Neuron (in vitro differentiated cells): ENCODE measurements around the gene TAF1D.

Experiments used
- H2AFZ ChIP-seq: one replicate; pipeline ENCODE4 v1.6.1; 2013; ENCODE audit warnings: low read depth, mild to moderate bottlenecking, inconsistent platforms, low read length, moderate library complexity
- H3K27me3 ChIP-seq: one replicate; pipeline ENCODE4 v1.6.1; 2013; ENCODE audit warnings: low read length; ENCODE audit not compliant: insufficient read depth
- H3K36me3 ChIP-seq: one replicate; pipeline ENCODE4 v1.6.1; 2013; ENCODE audit warnings: low read length; ENCODE audit not compliant: insufficient read depth
- H3K4me1 ChIP-seq: one replicate; pipeline ENCODE4 v1.6.1; 2013; ENCODE audit warnings: low read length; ENCODE audit not compliant: insufficient read depth
- H3K4me3 ChIP-seq: 2 replicates; pipeline ENCODE4 v1.5.1; 2013; ENCODE audit warnings: mild to moderate bottlenecking, low read length, moderate library complexity
- H3K9me3 ChIP-seq: one replicate; pipeline ENCODE4 v1.6.1; 2013; ENCODE audit warnings: low read length

TAF1D gene

DNA sequence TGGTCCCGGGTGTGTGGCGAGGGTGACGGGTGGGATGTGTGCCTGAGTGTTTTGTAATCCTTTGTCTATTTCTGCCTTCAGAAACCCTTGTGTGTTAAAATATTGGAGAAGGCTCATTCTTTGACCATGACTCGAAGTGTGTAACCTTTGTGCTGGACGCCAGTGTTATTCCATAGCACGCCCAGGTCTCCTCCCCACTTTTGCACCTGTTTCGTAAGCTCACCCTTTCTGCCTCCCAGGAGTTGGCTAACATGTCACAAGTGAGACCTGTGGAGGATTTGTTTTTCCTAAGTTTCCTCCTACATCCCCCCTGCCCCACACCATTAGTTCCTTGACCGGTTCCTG is 559 bp upstream of the TAF1D start:
- Histone ChIP-seq H3K9me3 (no peaks in the 10 kb centered on the region), H3K4me1 (peaks cover 29% of the 10 kb centered on the region), H3K4me3 (peak overlapping the region; percentile 96), H3K36me3 (peaks cover 35% of the 10 kb centered on the region), H3K27me3 (no peaks in the 10 kb centered on the region), H2AFZ (peak overlapping the region; percentile 89)

DNA sequence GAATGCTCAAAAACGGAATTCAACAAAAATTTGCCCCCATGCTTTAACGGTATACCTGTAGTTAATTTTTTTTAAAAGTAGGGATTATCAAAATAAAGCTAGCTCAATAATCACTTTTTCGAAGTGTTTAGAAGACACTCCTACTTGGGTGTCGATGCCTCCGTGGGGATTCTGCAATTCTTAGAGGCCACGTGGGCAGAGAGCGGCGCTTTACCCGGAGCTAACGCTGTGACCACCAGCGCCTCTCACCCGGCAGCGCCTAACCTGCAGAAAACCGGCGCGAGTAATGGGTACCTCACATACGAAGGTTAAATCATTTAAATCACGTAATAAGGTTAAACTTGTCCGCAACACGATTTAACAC is 583 bp downstream of the TAF1D start:
- H3K36me3 ChIP-seq: peaks cover 46% of the 10 kb centered on the region
- peak overlapping the region; percentile 96 for H3K4me3 ChIP-seq
- no peaks in the 10 kb centered on the region for H3K27me3 ChIP-seq
- peaks cover 29% of the 10 kb centered on the region for H3K4me1 ChIP-seq
- H3K9me3 ChIP-seq: no peaks in the 10 kb centered on the region
- peak overlapping the region; percentile 2 for H2AFZ ChIP-seq

- H3K4me1 ChIP-seq: peaks cover 29% of the 10 kb centered on the region
- no peak overlapping the region for H2AFZ ChIP-seq
- H3K9me3 ChIP-seq: no peaks in the 10 kb centered on the region
- H3K36me3 ChIP-seq: peaks cover 51% of the 10 kb centered on the region
- H3K27me3 ChIP-seq: no peaks in the 10 kb centered on the region
- peak overlapping the region; percentile 96 for H3K4me3 ChIP-seq
Measured at GRCh38 chr11:93740031-93740729, 1.1 kb downstream of the TAF1D start.

GRCh38 chr11:93738647-93739081 is 2.6 kb downstream of the TAF1D start:
- Histone ChIP-seq H3K36me3 (peaks cover 63% of the 10 kb centered on the region), H2AFZ (no peak overlapping the region), H3K9me3 (no peaks in the 10 kb centered on the region), H3K4me1 (peaks cover 29% of the 10 kb centered on the region), H3K4me3 (peak overlapping the region; percentile 96), H3K27me3 (no peaks in the 10 kb centered on the region)

DNA sequence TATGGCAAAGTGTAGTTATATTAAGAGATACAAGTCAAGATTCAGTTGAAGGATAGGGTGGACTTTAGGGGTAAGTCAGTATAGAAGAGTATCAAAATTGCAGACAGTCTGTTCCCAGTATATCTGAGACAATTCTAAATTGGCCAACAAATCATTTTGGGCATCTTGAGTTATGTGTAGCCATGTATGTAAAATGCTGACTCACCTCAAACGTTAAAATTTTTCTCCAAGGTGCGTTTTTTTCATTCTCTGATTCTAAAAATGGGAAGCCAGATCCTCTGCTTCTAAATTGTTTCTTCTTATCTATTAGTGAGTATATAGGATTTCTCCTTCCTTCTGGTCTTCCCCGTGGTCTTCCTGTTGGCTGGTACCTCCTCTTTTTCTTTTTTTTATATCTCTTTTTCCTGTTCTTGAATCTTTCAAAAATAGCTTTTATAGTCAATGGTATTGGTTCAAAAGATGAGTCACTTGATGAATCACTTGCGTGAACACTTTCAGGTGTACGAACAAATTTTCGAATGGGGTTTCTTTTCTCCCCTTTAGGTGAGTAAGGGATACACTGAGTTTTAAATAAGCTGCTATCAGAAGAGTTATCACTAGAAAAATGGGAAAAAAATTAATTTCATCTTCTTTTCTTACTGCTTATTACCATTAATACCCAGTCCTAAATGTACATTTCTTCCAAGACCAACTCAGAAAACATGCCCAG is 3.2 kb downstream of the TAF1D start:
- Histone ChIP-seq H3K36me3 (peaks cover 64% of the 10 kb centered on the region), H3K4me1 (peaks cover 29% of the 10 kb centered on the region), H3K4me3 (no peak overlapping the region), H2AFZ (no peak overlapping the region), H3K9me3 (no peaks in the 10 kb centered on the region), H3K27me3 (no peaks in the 10 kb centered on the region)

GRCh38 chr11:93736129-93736528 is 5.2 kb downstream of the TAF1D start:
- Histone ChIP-seq H3K4me3 (no peak overlapping the region), H3K4me1 (peaks cover 27% of the 10 kb centered on the region), H3K9me3 (no peaks in the 10 kb centered on the region), H2AFZ (no peak overlapping the region), H3K36me3 (peaks cover 83% of the 10 kb centered on the region), H3K27me3 (no peaks in the 10 kb centered on the region)

DNA sequence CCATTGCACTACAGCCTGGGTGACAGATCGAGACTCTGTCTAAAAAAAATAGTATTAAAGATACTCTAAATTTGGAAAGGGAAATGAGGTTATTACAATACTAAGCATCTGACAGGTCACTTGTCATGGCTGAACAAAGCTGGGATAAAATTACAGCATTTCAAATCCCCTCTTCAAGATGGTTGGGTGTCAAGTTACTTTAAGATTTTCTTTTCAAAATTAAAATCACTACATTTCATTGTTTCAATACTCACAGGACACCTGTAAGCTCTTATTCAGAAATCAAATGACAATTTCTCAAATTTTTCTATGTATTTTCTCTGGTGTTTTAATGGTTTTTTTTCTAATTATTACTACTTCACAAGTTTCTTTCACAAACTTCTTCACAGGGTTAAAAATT is 5.7 kb downstream of the TAF1D start:
- Histone ChIP-seq H3K9me3 (no peaks in the 10 kb centered on the region), H3K4me3 (no peak overlapping the region), H3K27me3 (no peaks in the 10 kb centered on the region), H3K4me1 (peaks cover 27% of the 10 kb centered on the region), H2AFZ (no peak overlapping the region), H3K36me3 (peaks cover 88% of the 10 kb centered on the region)

DNA sequence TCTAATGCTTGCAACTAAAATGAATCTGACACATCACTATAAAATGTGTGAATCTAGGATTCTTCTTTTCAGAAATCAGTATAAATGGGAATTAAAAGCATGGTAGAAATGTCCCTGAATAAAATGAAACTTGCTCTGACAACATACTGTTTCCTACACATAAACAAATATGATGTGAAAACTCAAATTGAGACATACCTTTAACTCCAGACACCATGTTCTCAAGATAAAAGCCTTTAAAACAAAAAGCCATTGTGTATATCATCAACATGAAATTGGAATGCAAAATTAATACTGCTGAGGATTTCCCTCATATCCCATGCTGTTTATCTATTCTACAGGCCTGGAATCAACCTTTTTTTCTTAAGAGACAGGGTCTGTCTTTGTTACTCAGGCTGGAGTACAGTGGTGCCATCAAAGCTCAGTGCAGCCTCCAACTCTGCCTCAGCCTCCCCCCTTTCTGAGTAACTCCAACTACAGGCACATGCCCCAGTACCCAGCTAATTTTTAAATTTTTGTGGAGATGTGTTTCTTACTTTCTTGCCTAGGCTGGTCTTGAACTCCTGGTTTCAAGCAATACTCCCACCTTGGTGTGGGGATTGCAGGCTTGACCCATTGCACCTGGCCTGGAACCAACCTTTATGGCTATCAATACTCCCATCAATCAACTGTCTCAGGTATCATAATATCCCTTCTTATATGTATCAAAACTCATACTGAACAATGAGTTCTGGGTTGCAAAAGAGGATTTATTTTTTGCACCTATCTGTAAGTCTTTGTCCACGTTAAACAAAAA is 6.7 kb downstream of the TAF1D start:
- H3K36me3 ChIP-seq: peaks cover 96% of the 10 kb centered on the region
- H3K4me3 ChIP-seq: no peak overlapping the region

DNA sequence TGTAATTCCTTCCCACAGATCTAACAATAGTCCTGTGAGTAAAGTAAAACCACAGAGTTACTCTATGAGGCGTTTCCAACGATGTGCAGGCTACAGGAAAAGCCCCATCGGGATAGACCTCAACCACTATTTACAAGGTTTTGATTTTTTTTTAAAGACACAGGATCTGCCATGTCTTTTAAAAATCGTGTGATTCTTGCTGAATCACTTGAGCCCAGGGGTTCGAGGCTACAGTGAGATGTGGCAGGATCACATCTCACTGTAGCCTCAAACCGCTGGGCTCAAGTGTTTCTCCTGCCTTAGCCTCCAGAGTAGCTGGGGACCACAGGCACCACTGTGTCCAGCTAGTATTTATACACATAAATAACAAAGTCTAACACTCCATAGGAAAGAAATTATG is 7.8 kb downstream of the TAF1D start:
- Histone ChIP-seq H3K9me3 (no peaks in the 10 kb centered on the region), H3K36me3 (peaks cover 99% of the 10 kb centered on the region), H3K4me1 (peaks cover 8% of the 10 kb centered on the region), H3K27me3 (no peaks in the 10 kb centered on the region), H3K4me3 (no peak overlapping the region), H2AFZ (no peak overlapping the region)

More for the DNA sequence above, 6.7 kb downstream of the TAF1D start:
- no peaks in the 10 kb centered on the region for H3K27me3 ChIP-seq
- H3K4me1 ChIP-seq: peaks cover 19% of the 10 kb centered on the region
- no peak overlapping the region for H2AFZ ChIP-seq
- no peaks in the 10 kb centered on the region for H3K9me3 ChIP-seq

GRCh38 chr11:93732237-93732892 is 8.9 kb downstream of the TAF1D start:
- Histone ChIP-seq H2AFZ (no peak overlapping the region), H3K4me3 (no peak overlapping the region), H3K9me3 (no peaks in the 10 kb centered on the region), H3K4me1 (no peaks in the 10 kb centered on the region), H3K27me3 (no peaks in the 10 kb centered on the region), H3K36me3 (peaks cover 99% of the 10 kb centered on the region)

DNA sequence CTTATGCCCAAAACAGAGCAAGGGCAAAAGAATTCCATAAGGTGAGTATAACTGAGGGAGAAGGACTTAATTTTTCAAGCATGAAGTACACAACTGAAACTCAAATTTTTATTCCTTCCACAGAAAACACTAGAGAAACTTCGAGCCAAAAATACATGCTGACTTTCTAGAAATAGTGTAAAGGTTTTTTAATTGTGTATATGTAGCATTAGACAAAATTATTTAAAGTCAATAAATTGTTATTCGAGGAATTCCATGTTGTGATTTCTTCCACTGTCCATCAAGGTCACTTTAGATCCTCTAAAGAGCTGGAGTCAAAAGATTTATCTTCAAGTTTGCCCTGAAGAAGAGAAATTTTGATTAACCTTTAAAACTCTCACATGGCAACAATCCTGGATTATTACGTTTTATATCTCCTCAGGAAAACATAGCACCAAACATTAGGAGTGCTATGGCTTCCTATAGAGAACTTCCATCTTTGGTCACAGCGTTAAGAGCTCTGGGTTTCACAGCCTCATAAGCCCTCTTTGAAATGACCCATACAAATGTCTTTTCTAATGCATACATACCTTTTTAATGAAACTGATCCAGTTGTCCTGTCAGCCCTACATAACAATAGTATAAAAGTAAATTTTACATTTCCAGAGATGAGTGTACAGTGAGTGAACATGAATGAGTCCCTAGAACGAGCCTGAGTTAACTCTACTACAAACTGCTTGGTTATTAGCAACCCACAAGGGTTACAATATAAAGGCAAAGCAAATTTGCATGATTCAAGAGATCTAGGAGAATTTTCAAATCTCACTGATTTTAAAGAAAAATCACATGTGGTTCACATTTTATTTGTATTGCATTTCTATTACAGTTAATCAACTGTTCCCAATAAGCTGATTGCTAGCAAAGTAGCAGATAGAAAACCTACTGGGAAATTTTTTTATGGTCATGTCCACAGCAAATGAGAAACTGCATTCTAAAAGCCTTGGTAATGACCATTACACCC is 10.9 kb downstream of the TAF1D start:
- Histone ChIP-seq H3K4me1 (no peaks in the 10 kb centered on the region), H3K9me3 (no peaks in the 10 kb centered on the region), H3K36me3 (peaks cover 95% of the 10 kb centered on the region), H3K4me3 (no peak overlapping the region), H2AFZ (no peak overlapping the region), H3K27me3 (no peaks in the 10 kb centered on the region)

GRCh38 chr11:93729129-93729616 is 12.1 kb downstream of the TAF1D start:
- Histone ChIP-seq H2AFZ (no peak overlapping the region), H3K4me1 (no peaks in the 10 kb centered on the region), H3K9me3 (no peaks in the 10 kb centered on the region), H3K36me3 (peaks cover 89% of the 10 kb centered on the region), H3K27me3 (no peaks in the 10 kb centered on the region), H3K4me3 (no peak overlapping the region)
